ENCODE results near the gene GALNT10. TPM values are rescaled to one million over a fixed set of nuclear protein-coding genes. Genes with fewer than 3 reads are reported as not detected.

The GALNT10 gene
- polyA plus RNA-seq, 1 donor (not counting 4 experiments of a cell fraction or from before 2014, with no cell fraction given) = 17.9 TPM

DNA sequence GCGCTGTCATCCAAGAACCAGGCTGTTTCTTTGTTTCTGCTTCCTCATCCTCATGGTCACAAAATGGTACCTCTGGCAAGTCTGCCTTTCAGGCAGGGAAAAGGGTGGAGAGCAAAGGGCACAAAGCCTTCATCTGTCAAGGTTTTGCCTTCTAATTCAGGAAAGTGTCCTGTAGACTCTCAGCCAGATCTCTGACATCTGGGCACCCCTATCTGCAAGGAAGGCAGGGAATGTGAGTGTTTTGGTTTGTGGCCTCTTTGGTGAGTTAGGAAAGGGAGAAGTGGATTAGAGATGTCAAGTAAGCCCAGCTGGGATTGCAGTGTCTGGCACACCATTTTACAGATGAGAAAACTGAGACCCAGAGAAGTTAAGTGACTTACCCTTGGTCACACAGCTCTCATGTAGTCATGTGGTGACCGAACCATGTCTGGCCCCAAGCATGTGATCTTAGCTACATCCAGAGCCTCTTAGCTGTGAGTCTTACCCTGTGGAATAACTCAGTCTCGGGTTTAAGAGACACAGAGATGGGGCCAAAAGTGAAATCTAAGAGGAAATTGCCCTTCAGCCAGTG lies 139.6 kb downstream of the GALNT10 start:
- H3K79me2 ChIP-seq (ENCODE audit: control insufficient read depth, insufficient read depth, low read length) = no peaks in the 10 kb centered on the region
- H3K9me3 ChIP-seq (ENCODE audit: control insufficient read depth, low read depth, low read length) = no peaks in the 10 kb centered on the region
- H3K36me3 ChIP-seq (ENCODE audit: control insufficient read depth in 2 of 2, extremely low read depth in 1 of 2, insufficient read depth in 2 of 2, low read length in 2 of 2) = peaks cover 0 to 3% of the 10 kb centered on the region in 2 experiments
- H3K27ac ChIP-seq (ENCODE audit: control insufficient read depth, insufficient read depth, low read length) = no peak overlapping the region
- DNase-seq (ENCODE audit: low read depth, low spot score) = no peak
- no peak overlapping the region for H3K4me2 ChIP-seq (ENCODE audit: control insufficient read depth, extremely low read depth, insufficient read depth, low read depth, low read length)
- no peak overlapping the region for H3K4me3 ChIP-seq (ENCODE audit: control insufficient read depth in 2 of 3, extremely low read depth in 1 of 3, insufficient read depth in 2 of 3, low read depth in 1 of 3, low read length in 3 of 3)
- no peaks in the 10 kb centered on the region for H3K27me3 ChIP-seq (ENCODE audit: control insufficient read depth, extremely low read depth, insufficient read depth, low read length)
- no peak for FAIRE-seq
- dilution Hi-C loops (cut with MboI; ENCODE audit: extremely low pct_ligation_motif_present, low sequenced_read_pairs) = no loop called here
- TF ChIP-seq, protein P1, sequence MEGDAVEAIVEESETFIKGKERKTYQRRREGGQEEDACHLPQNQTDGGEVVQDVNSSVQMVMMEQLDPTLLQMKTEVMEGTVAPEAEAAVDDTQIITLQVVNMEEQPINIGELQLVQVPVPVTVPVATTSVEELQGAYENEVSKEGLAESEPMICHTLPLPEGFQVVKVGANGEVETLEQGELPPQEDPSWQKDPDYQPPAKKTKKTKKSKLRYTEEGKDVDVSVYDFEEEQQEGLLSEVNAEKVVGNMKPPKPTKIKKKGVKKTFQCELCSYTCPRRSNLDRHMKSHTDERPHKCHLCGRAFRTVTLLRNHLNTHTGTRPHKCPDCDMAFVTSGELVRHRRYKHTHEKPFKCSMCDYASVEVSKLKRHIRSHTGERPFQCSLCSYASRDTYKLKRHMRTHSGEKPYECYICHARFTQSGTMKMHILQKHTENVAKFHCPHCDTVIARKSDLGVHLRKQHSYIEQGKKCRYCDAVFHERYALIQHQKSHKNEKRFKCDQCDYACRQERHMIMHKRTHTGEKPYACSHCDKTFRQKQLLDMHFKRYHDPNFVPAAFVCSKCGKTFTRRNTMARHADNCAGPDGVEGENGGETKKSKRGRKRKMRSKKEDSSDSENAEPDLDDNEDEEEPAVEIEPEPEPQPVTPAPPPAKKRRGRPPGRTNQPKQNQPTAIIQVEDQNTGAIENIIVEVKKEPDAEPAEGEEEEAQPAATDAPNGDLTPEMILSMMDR (optimal IDR thresholded peaks at IDR 0.05 in 1 of 3, IDR thresholded peaks at IDR 0.05 in 1 of 3, conservative IDR thresholded peaks at IDR 0.05 in 1 of 3; ENCODE audit: extremely low read depth in 1 of 3, insufficient read depth in 2 of 3, low read length in 3 of 3) = no peak
- no peak for TF ChIP-seq EZH2 (IDR thresholded peaks at IDR 0.05; ENCODE audit: low read length)
- no peaks in the 10 kb centered on the region for H3K9me1 ChIP-seq (ENCODE audit: control insufficient read depth, extremely low read depth, insufficient read depth, low read length)
- no peaks in the 10 kb centered on the region for H3K4me1 ChIP-seq (ENCODE audit: control insufficient read depth, extremely low read depth, insufficient read depth, low read length)
- H2AFZ ChIP-seq (ENCODE audit: control insufficient read depth, low read length) = no peak overlapping the region
- no peaks in the 10 kb centered on the region for H4K20me1 ChIP-seq (ENCODE audit: control insufficient read depth, extremely low read depth, insufficient read depth, low read length)
- no peak overlapping the region for H3K9ac ChIP-seq (ENCODE audit: control insufficient read depth, extremely low read depth, insufficient read depth, low read length)

DNA sequence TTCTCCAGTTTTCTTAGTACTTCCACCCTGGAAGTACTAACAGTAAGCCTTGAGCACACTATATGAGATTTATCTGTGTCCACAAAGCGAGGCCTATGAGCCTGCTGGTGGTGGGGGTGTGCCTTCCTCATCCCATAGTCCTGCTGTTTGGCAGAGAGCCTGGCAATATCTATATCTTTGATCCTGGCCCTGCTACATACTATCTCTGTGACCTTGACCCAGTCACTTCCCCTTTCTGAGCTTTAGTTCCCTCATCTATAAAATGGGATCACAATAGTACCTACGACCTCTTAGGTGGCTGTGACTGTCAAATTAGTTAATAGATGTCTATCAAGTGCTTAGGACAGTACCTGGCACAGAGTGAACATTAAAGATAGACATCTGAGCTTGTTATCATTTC lies 140.7 kb downstream of the GALNT10 start:
- dilution Hi-C loops (cut with MboI; ENCODE audit: extremely low pct_ligation_motif_present, low sequenced_read_pairs) = no loop called here
- no peaks in the 10 kb centered on the region for H3K79me2 ChIP-seq (ENCODE audit: control insufficient read depth, insufficient read depth, low read length)

More for the DNA sequence above, 140.7 kb downstream of the GALNT10 start:
- no peaks in the 10 kb centered on the region for H4K20me1 ChIP-seq (ENCODE audit: control insufficient read depth, extremely low read depth, insufficient read depth, low read length)
- H3K27me3 ChIP-seq (ENCODE audit: control insufficient read depth, extremely low read depth, insufficient read depth, low read length) = no peaks in the 10 kb centered on the region
- no peak overlapping the region for H3K4me2 ChIP-seq (ENCODE audit: control insufficient read depth, extremely low read depth, insufficient read depth, low read depth, low read length)
- H3K27ac ChIP-seq (ENCODE audit: control insufficient read depth, insufficient read depth, low read length) = no peak overlapping the region
- H3K4me3 ChIP-seq (ENCODE audit: control insufficient read depth in 2 of 3, extremely low read depth in 1 of 3, insufficient read depth in 2 of 3, low read depth in 1 of 3, low read length in 3 of 3) = no peak overlapping the region
- DNase-seq (ENCODE audit: low read depth, low spot score) (no peak), FAIRE-seq (no peak)
- H2AFZ ChIP-seq (ENCODE audit: control insufficient read depth, low read length) = no peak overlapping the region
- no peak for TF ChIP-seq EZH2 (IDR thresholded peaks at IDR 0.05; ENCODE audit: low read length)
- TF ChIP-seq, protein P1 (optimal IDR thresholded peaks at IDR 0.05 in 1 of 3, IDR thresholded peaks at IDR 0.05 in 1 of 3, conservative IDR thresholded peaks at IDR 0.05 in 1 of 3; ENCODE audit: extremely low read depth in 1 of 3, insufficient read depth in 2 of 3, low read length in 3 of 3) = no peak
- no peaks in the 10 kb centered on the region for H3K9me3 ChIP-seq (ENCODE audit: control insufficient read depth, low read depth, low read length)
- peaks cover 0 to 3% of the 10 kb centered on the region in 2 experiments for H3K36me3 ChIP-seq (ENCODE audit: control insufficient read depth in 2 of 2, extremely low read depth in 1 of 2, insufficient read depth in 2 of 2, low read length in 2 of 2)
- no peaks in the 10 kb centered on the region for H3K4me1 ChIP-seq (ENCODE audit: control insufficient read depth, extremely low read depth, insufficient read depth, low read length)
- no peak overlapping the region for H3K9ac ChIP-seq (ENCODE audit: control insufficient read depth, extremely low read depth, insufficient read depth, low read length)
- no peaks in the 10 kb centered on the region for H3K9me1 ChIP-seq (ENCODE audit: control insufficient read depth, extremely low read depth, insufficient read depth, low read length)

Data from keratinocyte (primary cell).